Dermis microvascular lymphatic vessel endothelial cell (primary cell): ENCODE data around the gene SLC35B4. TPM values are rescaled to one million over a fixed set of nuclear protein-coding genes. Genes with fewer than 3 reads are reported as not detected.

ENCODE experiments used
- total RNA-seq: library from RNA; depleted of rRNA; stranded (reverse); fragments of >200 nt; gene quantifications from 2 replicates; pipeline ENCODE4 v1.2.1, GENCODE V29; 2014

The SLC35B4 gene
- total RNA-seq, 1 donor from 2014 or later: 10.8 TPM

Other genes with a start within 250 kb of the SLC35B4 start
- under 0.01 and 0.13 TPM in 2 replicates for gene LRGUK, start 189.6 kb downstream of the SLC35B4 start, total RNA-seq
- gene AKR1B1, start 142.2 kb upstream of the SLC35B4 start, total RNA-seq: 34.4 and 48.3 TPM in 2 replicates
- gene AKR1B10, start 210.6 kb upstream of the SLC35B4 start, total RNA-seq: 0.13 TPM in 1 of 2 replicates, not detected in the other
- not detected in 2 replicates for gene AKR1B15, start 232.2 kb upstream of the SLC35B4 start, total RNA-seq